COLO668 (cell line): ENCODE results near the gene DHRS1.
"Not testable (repeated sequence)": the region's sequence is repeated elsewhere in the genome, so short reads cannot be mapped to it uniquely, and the experiment has no call there.

Experiments
- DNase-seq: peaks from one replicate; lab custom pipeline; 2025; ENCODE audit not compliant: unreplicated experiment; lab: John Stamatoyannopoulos, UW

The DHRS1 gene

GRCh38 chr14:24329073-24329663 lies 29.6 kb upstream of the DHRS1 start:
- no peak for DNase-seq

- DNase-seq: not testable (repeated sequence)
Observed at GRCh38 chr14:24327914-24328313, 28.3 kb upstream of the DHRS1 start.

- DNase-seq: no peak
Observed at GRCh38 chr14:24327303-24327702, 27.7 kb upstream of the DHRS1 start.

GRCh38 chr14:24325963-24326362 lies 26.4 kb upstream of the DHRS1 start:
- no peak for DNase-seq

- no peak for DNase-seq
Observed at GRCh38 chr14:24325041-24325530, 25.5 kb upstream of the DHRS1 start.

GRCh38 chr14:24324024-24324423 lies 24.4 kb upstream of the DHRS1 start:
- no peak for DNase-seq

GRCh38 chr14:24323341-24323740 lies 23.8 kb upstream of the DHRS1 start:
- DNase-seq: no peak

GRCh38 chr14:24322672-24323071 lies 23.1 kb upstream of the DHRS1 start:
- no peak for DNase-seq

- DNase-seq: no peak
Observed at GRCh38 chr14:24321212-24321975, 21.8 kb upstream of the DHRS1 start.

GRCh38 chr14:24317141-24317928 lies 17.8 kb upstream of the DHRS1 start:
- DNase-seq: no peak

- DNase-seq: no peak
Observed at GRCh38 chr14:24316597-24316950, 17.0 kb upstream of the DHRS1 start.

- peak; percentile 42 for DNase-seq
Observed at GRCh38 chr14:24315807-24316596, 16.4 kb upstream of the DHRS1 start.

GRCh38 chr14:24315243-24315806 lies 15.7 kb upstream of the DHRS1 start:
- no peak for DNase-seq

- DNase-seq: no peak
Observed at GRCh38 chr14:24314377-24315193, 15.0 kb upstream of the DHRS1 start.

GRCh38 chr14:24313913-24314312 lies 14.3 kb upstream of the DHRS1 start:
- no peak for DNase-seq

- DNase-seq: no peak
Observed at GRCh38 chr14:24312736-24313507, 13.3 kb upstream of the DHRS1 start.

GRCh38 chr14:24311837-24312615 lies 12.4 kb upstream of the DHRS1 start:
- no peak for DNase-seq
